Choroid plexus epithelial cell (primary cell): ENCODE measurements around the gene IRF3.

Source experiments
- DNase-seq: peaks from one replicate; pipeline ENCODE4 v3.0.0-alpha.2; 2010; ENCODE audit warnings: low read depth
- H3K4me3 ChIP-seq: 2 replicates; pipeline ENCODE4 v1.5.1; 2011; ENCODE audit warnings: low read depth, mild to moderate bottlenecking, control low read depth, low read length, moderate library complexity
- TF ChIP-seq, protein P1 (sequence below): conservative IDR thresholded peaks from 2 replicates; pipeline ENCODE4 v1.5.1; 2011; ENCODE audit warnings: low read depth, mild to moderate bottlenecking, control low read depth, inconsistent platforms, low read length, moderate library complexity

IRF3 gene, protein sequence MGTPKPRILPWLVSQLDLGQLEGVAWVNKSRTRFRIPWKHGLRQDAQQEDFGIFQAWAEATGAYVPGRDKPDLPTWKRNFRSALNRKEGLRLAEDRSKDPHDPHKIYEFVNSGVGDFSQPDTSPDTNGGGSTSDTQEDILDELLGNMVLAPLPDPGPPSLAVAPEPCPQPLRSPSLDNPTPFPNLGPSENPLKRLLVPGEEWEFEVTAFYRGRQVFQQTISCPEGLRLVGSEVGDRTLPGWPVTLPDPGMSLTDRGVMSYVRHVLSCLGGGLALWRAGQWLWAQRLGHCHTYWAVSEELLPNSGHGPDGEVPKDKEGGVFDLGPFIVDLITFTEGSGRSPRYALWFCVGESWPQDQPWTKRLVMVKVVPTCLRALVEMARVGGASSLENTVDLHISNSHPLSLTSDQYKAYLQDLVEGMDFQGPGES

DNA sequence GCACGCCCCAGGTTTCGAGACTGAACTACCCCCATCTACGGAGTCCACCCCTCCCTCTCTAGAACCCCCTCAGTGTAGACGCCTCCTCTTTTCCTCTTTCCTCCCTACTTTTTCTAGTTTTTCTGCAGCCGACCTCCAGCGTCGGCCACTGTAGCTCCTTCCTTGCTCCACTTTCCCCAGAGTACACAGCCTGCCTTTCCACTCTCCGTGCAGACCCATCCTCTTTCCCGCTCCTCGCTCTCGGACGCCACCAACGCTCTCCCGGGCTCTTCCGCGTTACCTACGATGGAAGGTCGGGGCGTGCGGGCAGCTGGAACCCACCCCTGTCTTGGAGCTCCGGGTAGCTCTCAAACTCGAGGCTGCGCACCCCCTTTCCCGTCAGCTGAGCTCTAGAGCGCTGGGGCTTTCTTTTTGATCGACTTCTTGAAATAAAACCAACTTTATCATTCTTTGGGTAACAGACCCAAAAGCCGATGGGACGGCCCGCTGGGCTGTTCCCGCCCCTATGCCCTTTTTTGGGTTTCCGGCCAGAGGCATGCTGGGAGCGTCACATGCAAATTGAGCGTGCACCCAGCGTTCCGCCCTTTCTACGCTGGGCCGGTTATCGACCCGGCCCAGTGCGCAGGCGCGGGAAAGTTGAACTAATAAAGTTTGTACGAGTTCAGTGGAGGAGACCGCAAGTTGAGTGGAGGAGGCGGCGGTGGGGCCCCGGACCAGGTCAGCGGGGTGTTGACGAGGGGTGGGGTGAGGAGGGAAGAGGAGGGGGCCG, at the start of gene IRF3, which contains the start of gene BCL2L12:
Gene IRF3 (minus strand): TSS at position 507 of the 769 bp plus-strand sequence. CDS start 1,019 bp downstream, outside the sequence.
Gene BCL2L12 (plus strand): TSS at position 583 of the 769 bp plus-strand sequence. CDS start 760 bp downstream, outside the sequence.
- H3K4me3 ChIP-seq: peak within 1 kb of the TSS; percentile 86
- DNase-seq: peak; percentile 98
- TF ChIP-seq, protein P1, sequence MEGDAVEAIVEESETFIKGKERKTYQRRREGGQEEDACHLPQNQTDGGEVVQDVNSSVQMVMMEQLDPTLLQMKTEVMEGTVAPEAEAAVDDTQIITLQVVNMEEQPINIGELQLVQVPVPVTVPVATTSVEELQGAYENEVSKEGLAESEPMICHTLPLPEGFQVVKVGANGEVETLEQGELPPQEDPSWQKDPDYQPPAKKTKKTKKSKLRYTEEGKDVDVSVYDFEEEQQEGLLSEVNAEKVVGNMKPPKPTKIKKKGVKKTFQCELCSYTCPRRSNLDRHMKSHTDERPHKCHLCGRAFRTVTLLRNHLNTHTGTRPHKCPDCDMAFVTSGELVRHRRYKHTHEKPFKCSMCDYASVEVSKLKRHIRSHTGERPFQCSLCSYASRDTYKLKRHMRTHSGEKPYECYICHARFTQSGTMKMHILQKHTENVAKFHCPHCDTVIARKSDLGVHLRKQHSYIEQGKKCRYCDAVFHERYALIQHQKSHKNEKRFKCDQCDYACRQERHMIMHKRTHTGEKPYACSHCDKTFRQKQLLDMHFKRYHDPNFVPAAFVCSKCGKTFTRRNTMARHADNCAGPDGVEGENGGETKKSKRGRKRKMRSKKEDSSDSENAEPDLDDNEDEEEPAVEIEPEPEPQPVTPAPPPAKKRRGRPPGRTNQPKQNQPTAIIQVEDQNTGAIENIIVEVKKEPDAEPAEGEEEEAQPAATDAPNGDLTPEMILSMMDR: no peak

GRCh38 chr19:49713236-49713845, 47.7 kb upstream of the IRF3 start:
- no peak for DNase-seq
- TF ChIP-seq, protein P1: no peak
- H3K4me3 ChIP-seq: no peak overlapping the region

- TF ChIP-seq, protein P1: no peak
- peak; percentile 19 for DNase-seq
- H3K4me3 ChIP-seq: no peak overlapping the region
These were observed 46.8 kb upstream of the IRF3 start for GRCh38 chr19:49712397-49712859.

- no peak overlapping the region for H3K4me3 ChIP-seq
- TF ChIP-seq, protein P1: no peak
- peak; percentile 48 for DNase-seq
These were observed 44.8 kb upstream of the IRF3 start for GRCh38 chr19:49710372-49710951.

GRCh38 chr19:49705919-49706318, 40.3 kb upstream of the IRF3 start:
- TF ChIP-seq, protein P1: no peak
- DNase-seq: no peak
- H3K4me3 ChIP-seq: no peak overlapping the region

DNA sequence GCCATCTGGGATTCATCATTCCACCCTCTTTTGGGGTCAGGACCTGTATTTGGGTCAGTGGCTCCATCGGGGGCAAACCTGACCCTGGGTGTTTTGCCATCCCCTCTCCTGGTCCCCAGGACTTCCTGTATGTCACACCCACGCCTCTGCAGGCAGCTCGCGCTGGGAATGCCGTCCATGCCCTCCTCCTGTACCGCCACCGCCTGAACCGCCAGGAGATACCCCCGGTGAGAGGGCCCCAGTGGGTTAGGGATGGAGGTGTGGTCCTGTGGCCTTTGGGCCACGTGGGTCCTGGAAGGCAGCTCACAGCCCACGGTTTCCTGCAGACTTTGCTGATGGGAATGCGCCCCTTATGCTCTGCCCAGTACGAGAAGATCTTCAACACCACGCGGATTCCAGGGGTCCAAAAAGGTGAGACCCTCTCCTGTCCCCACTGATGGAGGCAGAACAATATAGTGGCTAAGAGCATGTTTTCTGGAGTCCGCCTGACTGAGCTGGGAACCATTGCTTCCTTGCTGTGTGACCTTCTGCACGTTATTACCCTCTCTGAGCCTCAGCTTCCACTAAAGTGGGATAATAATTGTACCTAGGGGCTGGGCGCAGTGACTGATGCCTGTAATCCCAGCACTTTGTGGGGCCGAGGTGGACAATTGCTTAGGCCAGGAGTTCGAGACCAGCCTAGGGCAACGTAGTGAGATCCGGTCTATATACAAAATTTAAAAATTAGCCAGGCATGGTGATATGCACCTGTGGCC, 39.4 kb upstream of the IRF3 start:
- TF ChIP-seq, protein P1: no peak
- DNase-seq: no peak
- no peak overlapping the region for H3K4me3 ChIP-seq
